Natural killer cell (primary cell): ENCODE results near the gene PDZD8. TPM values are rescaled to one million over a fixed set of nuclear protein-coding genes. Genes with fewer than 3 reads are reported as not detected.

ENCODE experiments used
- ATAC-seq, 3 donors: fragments of 150-1000 bp in 2 of 3; fragments of 200-7000 bp in 1 of 3; cut with Tn5 transposase; 1 replicate in 1 of 3; 2 replicates in 2 of 3; pipeline ENCODE4 v1.10.0; 2021; ENCODE audit warnings: mild to moderate bottlenecking in 2 of 3, moderate library complexity in 2 of 3
- DNase-seq, 2 donors: peaks; one replicate each; pipeline versions ENCODE4 v3.0.0 to v3.0.0-alpha.2; 2013 to 2021; ENCODE audit warnings: mixed read lengths in 1 of 2
- H3K27ac ChIP-seq: one replicate; pipeline ENCODE4 v1.5.1; 2013; ENCODE audit warnings: mild to moderate bottlenecking, low read length
- H3K27me3 ChIP-seq: one replicate; pipeline ENCODE4 v1.6.1; 2013; ENCODE audit warnings: low read length; ENCODE audit not compliant: control insufficient read depth, insufficient read depth
- H3K36me3 ChIP-seq: one replicate; pipeline ENCODE4 v1.6.1; 2013; ENCODE audit warnings: low read length; ENCODE audit not compliant: control insufficient read depth, insufficient read depth
- H3K4me1 ChIP-seq: one replicate; pipeline ENCODE4 v1.6.1; 2013; ENCODE audit warnings: low read length; ENCODE audit not compliant: control insufficient read depth, insufficient read depth
- H3K4me3 ChIP-seq: one replicate; pipeline ENCODE4 v1.5.1; 2013; ENCODE audit warnings: low read length
- H3K9me3 ChIP-seq: one replicate; pipeline ENCODE4 v1.6.1; 2013; ENCODE audit warnings: low read length; ENCODE audit not compliant: control insufficient read depth, insufficient read depth
- H3K27ac Mint-ChIP-seq, 2 donors: one replicate each; pipeline ENCODE4 v1.8.0; 2022; ENCODE audit warnings: mild to moderate bottlenecking in 2 of 2, mixed read lengths in 2 of 2, moderate library complexity in 1 of 2
- H3K27me3 Mint-ChIP-seq, 2 donors: one replicate each; pipeline ENCODE4 v1.8.0; 2022; ENCODE audit warnings: low read depth in 2 of 2, mixed read lengths in 2 of 2
- H3K36me3 Mint-ChIP-seq: one replicate; pipeline ENCODE4 v1.8.0; 2022; ENCODE audit warnings: mixed read lengths
- H3K4me1 Mint-ChIP-seq, 2 donors: one replicate each; pipeline ENCODE4 v1.8.0; 2022; ENCODE audit warnings: mixed read lengths in 2 of 2
- H3K4me3 Mint-ChIP-seq: one replicate; pipeline ENCODE4 v1.8.0; 2022; ENCODE audit warnings: mild to moderate bottlenecking, moderate library complexity, mixed read lengths
- H3K9me3 Mint-ChIP-seq, 2 donors: one replicate each; pipeline ENCODE4 v1.8.0; 2022; ENCODE audit warnings: mixed read lengths in 2 of 2
- CTCF ChIP-seq: fragments of 200-600 bp; IDR thresholded peaks from one replicate; pipeline ENCODE4 v1.8.0; 2022; ENCODE audit warnings: antibody characterized with exemption
- WGBS: methylation state at CpG from one replicate; pipeline ENCODE4 v1.1.7; 2013; ENCODE audit warnings: missing lambda C conversion rate; ENCODE audit not compliant: insufficient coverage; 5-methylcytosine and 5-hydroxymethylcytosine counted together
- intact Hi-C: fragments of 100-400 bp; cut with micrococcal nuclease; formaldehyde crosslinking; loops from one replicate; pipeline ENCODE4 v1.14.2; 2022
- total RNA-seq, 4 donors: library from RNA; stranded (reverse); fragments of 120-200 nt in 1 of 4; gene quantifications; one replicate each; pipeline versions ENCODE4 v1.2.3 to v1.2.4, GENCODE V29; 2013 to 2022

Gene PDZD8
- total RNA-seq, 3 donors from 2014 or later (not counting 1 experiment from before 2014, with no cell fraction given): 44.5 to 64.3 (median 51.8) TPM

DNA sequence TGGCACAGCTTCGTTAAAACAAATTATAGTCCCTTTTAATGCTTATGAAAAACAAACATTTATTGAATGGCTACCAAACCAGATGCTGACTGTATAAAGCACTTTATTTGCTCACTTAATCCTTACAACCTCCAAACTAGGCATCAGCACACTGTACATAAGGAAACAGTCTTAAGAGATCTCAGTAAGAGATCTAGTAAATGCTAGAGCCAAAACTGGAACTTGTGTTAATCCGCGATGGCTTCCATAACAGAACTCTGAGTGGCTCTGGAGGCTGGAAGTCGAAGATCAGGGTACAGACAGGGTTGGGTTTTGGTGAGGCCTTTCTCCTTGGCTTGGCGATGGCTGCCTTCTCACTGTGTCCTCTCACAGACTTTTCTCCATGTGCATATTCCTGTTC, 27.0 kb downstream of the PDZD8 start:
- H3K36me3 ChIP-seq: no peaks in the 10 kb centered on the region
- Mint-ChIP-seq H3K36me3 (no peaks in the 10 kb centered on the region), H3K4me1 (peaks cover 63 to 64% of the 10 kb centered on the region in 2 donors), H3K27ac (no peak overlapping the region), H3K27me3 (no peaks in the 10 kb centered on the region), H3K9me3 (no peaks in the 10 kb centered on the region), H3K4me3 (no peak overlapping the region)
- DNase-seq (no peak), ATAC-seq (no peak)
- peaks cover 5% of the 10 kb centered on the region for H3K4me1 ChIP-seq
- intact Hi-C loops: no loop called here
- no peaks in the 10 kb centered on the region for H3K27me3 ChIP-seq
- TF ChIP-seq CTCF: no peak
- no peaks in the 10 kb centered on the region for H3K9me3 ChIP-seq
- no peak overlapping the region for H3K27ac ChIP-seq
- no peak overlapping the region for H3K4me3 ChIP-seq
- 100% methylated on average over 5 of the region's 5 CpGs for WGBS

DNA sequence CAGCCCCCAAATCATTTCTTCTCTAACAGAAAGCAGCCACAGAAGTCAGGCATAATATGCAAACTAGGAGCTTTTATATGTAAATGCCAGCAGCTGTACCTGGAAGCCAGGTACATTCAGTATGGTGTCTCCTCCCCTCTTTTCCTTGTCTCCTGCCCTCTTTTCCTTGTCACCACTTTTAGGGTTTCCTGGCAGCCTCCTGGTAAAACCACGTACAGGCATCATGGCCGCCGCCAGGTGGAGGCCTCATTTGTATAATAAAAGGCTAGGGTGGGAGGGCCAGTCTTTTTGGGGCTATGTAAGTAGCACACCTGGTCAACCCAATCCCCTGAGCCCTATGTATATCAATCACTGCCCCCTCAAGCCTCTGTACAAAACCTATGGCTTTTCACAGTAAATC, 28.7 kb downstream of the PDZD8 start:
- ATAC-seq (no peak), DNase-seq (no peak)
- intact Hi-C loops: no loop called here
- Histone ChIP-seq H3K27ac (no peak overlapping the region), H3K9me3 (no peaks in the 10 kb centered on the region), H3K36me3 (no peaks in the 10 kb centered on the region), H3K4me3 (no peak overlapping the region), H3K27me3 (no peaks in the 10 kb centered on the region), H3K4me1 (peaks cover 8% of the 10 kb centered on the region)
- Mint-ChIP-seq H3K36me3 (no peaks in the 10 kb centered on the region), H3K27ac (no peak overlapping the region), H3K27me3 (no peaks in the 10 kb centered on the region), H3K9me3 (no peaks in the 10 kb centered on the region), H3K4me3 (no peak overlapping the region), H3K4me1 (peaks cover 62 to 66% of the 10 kb centered on the region in 2 donors)
- WGBS: no CpG with 5 or more reads among the region's 3 CpGs
- no peak for TF ChIP-seq CTCF

DNA sequence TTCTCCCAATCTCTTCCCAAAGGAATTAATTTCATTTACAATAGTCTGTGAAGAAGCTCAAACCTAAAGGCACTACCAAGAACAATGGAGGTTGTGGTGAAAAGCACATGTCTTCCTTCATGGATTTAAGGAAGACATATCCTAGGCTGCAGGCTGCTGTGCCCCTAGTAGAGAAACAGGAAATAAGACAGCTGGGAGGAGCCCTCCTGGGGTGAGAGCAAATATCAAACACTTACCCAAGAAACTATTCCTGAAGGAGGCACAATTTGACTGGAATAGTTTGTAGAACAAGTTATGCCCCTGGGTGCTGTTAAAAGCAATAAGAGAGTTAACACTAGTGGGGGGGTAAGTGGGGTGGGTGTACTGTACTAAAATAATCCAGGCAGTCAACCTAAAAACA, 30.1 kb downstream of the PDZD8 start:
- peaks cover 61 to 67% of the 10 kb centered on the region in 2 donors for H3K4me1 Mint-ChIP-seq
- Histone ChIP-seq H3K27me3 (no peaks in the 10 kb centered on the region), H3K36me3 (peaks cover 3% of the 10 kb centered on the region), H3K9me3 (no peaks in the 10 kb centered on the region), H3K4me3 (no peak overlapping the region), H3K27ac (no peak overlapping the region), H3K4me1 (peaks cover 7% of the 10 kb centered on the region)
- no peak overlapping the region for H3K4me3 Mint-ChIP-seq
- DNase-seq (no peak), ATAC-seq (no peak)
- no peak overlapping the region for H3K27ac Mint-ChIP-seq
- no peak for TF ChIP-seq CTCF
- intact Hi-C loops: no loop called here
- no peaks in the 10 kb centered on the region for H3K27me3 Mint-ChIP-seq
- no peaks in the 10 kb centered on the region for H3K36me3 Mint-ChIP-seq
- no peaks in the 10 kb centered on the region for H3K9me3 Mint-ChIP-seq

GRCh38 chr10:117342641-117343040, 32.6 kb downstream of the PDZD8 start:
- Histone ChIP-seq H3K27me3 (no peaks in the 10 kb centered on the region), H3K36me3 (peaks cover 8% of the 10 kb centered on the region), H3K4me1 (peaks cover 7% of the 10 kb centered on the region), H3K4me3 (no peak overlapping the region), H3K27ac (peak overlapping the region; percentile 55), H3K9me3 (no peaks in the 10 kb centered on the region)
- intact Hi-C loops: no loop called here
- no peaks in the 10 kb centered on the region for H3K36me3 Mint-ChIP-seq
- no peak for DNase-seq
- H3K27ac Mint-ChIP-seq: peak overlapping the region; percentile 65 to 81
- H3K4me3 Mint-ChIP-seq: peak overlapping the region; percentile 67
- no peaks in the 10 kb centered on the region for H3K9me3 Mint-ChIP-seq
- no peaks in the 10 kb centered on the region for H3K27me3 Mint-ChIP-seq
- ATAC-seq: no peak
- TF ChIP-seq CTCF: no peak
- 74% methylated on average over 5 of the region's 5 CpGs for WGBS
- H3K4me1 Mint-ChIP-seq: peaks cover 62 to 63% of the 10 kb centered on the region in 2 donors
